ENCODE measurements around the gene ITPKC. TPM values are rescaled to one million over a fixed set of nuclear protein-coding genes. Genes with fewer than 3 reads are reported as not detected.

Gene ITPKC
- total and polyA plus RNA-seq, 2 experiments from 2014 or later = 5.3 to 12.6 TPM

DNA sequence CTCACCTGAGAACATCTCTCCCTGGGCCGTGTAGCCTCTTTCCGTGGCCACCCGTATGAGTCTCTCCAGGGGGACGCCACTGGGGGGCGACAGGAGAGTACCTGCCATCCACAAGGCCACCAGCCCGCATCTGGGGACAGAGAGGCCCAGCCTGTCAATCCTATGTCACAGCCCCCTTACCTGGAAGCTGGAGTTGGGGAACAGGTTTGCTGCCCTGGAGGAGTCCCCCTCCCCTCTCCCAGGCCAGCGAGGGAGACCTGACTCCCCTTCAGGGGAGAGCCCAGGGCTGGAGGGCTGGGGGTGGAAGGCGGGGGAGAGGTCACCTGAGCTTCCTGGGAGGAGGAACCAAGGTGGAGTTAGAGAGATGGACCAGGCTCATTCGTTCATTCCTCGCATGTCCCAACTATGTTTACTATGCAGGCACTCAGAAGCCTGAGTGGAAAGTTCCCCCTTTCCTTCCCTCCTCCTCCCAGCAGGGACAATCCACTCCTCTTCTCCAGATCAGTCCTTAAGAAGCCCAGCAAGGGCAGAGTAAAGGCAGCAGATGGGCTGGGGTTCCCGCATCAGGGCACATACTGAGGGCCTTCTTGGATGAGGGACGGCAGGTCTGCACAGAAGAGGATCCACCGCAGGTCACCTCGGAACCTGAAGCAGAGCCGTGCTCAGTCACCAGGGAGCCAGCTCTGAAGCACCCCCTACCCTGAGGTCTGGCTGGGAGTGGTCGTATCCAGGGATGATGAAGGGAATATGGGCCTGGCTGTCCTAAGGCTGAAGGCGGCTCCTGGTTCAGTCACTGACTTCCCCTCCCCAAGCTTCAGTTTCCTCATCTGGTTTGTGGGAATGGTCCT is 27.9 kb downstream of the ITPKC start:
- peak; percentile 61 for ATAC-seq
- Histone ChIP-seq H3K27ac (ENCODE audit: low read depth) (peak overlapping the region; percentile 86; the same call in 1 of the 2 replicates), H3K79me2 (replicated peaks; ENCODE audit: insufficient read depth) (peaks cover 4% of the 10 kb centered on the region), H3K9me2 (ENCODE audit: insufficient read depth) (no peaks in the 10 kb centered on the region; the same call in 1 of the 2 replicates), H3K36me3 (ENCODE audit: insufficient read depth) (no peaks in the 10 kb centered on the region; the same call in 1 of the 2 replicates), H2AFZ (no peak overlapping the region), H3K4me3 (no peak overlapping the region), H4K20me1 (replicated peaks; ENCODE audit: insufficient read depth) (no peaks in the 10 kb centered on the region), H3F3A (replicated peaks; ENCODE audit: low read depth) (no peaks in the 10 kb centered on the region), H3K4me1 (ENCODE audit: insufficient read depth) (peaks cover 19% of the 10 kb centered on the region), H3K4me2 (peak overlapping the region; percentile 57), H3K27me3 (ENCODE audit: insufficient read depth) (no peaks in the 10 kb centered on the region)
- peak; percentile 64 for DNase-seq (ENCODE audit: low spot score)
- no peak overlapping the region for H3K4me3 Mint-ChIP-seq
- peak overlapping the region; percentile 92 for H3K27ac Mint-ChIP-seq
- TF ChIP-seq CTCF (conservative IDR thresholded peaks at IDR 0.05; ENCODE audit: low read depth in 2 of 2) = peak; percentile 42 to 69
- TF ChIP-seq REST (IDR thresholded peaks at IDR 0.05; ENCODE audit: unreplicated experiment) = no peak
- H3K9me3 Mint-ChIP-seq = no peaks in the 10 kb centered on the region
- peaks cover 28% of the 10 kb centered on the region for H3K4me1 Mint-ChIP-seq
- H3K36me3 Mint-ChIP-seq (ENCODE audit: low read depth) = peaks cover 20% of the 10 kb centered on the region
- H3K27me3 Mint-ChIP-seq (ENCODE audit: insufficient read depth, low read depth, poor library complexity) = peaks cover 15% of the 10 kb centered on the region

GRCh38 chr19:40745402-40745780 is 28.5 kb downstream of the ITPKC start:
- ATAC-seq (no peak), DNase-seq (ENCODE audit: low spot score) (no peak)
- H3K27me3 ChIP-seq (ENCODE audit: insufficient read depth) = no peaks in the 10 kb centered on the region
- H3F3A ChIP-seq (replicated peaks; ENCODE audit: low read depth) = no peaks in the 10 kb centered on the region
- no peaks in the 10 kb centered on the region; the same call in 1 of the 2 replicates for H3K9me2 ChIP-seq (ENCODE audit: insufficient read depth)
- Mint-ChIP-seq H3K4me1 (peaks cover 31% of the 10 kb centered on the region), H3K36me3 (ENCODE audit: low read depth) (peaks cover 20% of the 10 kb centered on the region), H3K27ac (no peak overlapping the region), H3K9me3 (no peaks in the 10 kb centered on the region), H3K27me3 (ENCODE audit: insufficient read depth, low read depth, poor library complexity) (peaks cover 20% of the 10 kb centered on the region), H3K4me3 (no peak overlapping the region)
- H2AFZ ChIP-seq = no peak overlapping the region
- no peak overlapping the region for H3K4me3 ChIP-seq
- H4K20me1 ChIP-seq (replicated peaks; ENCODE audit: insufficient read depth) = no peaks in the 10 kb centered on the region
- peaks cover 5% of the 10 kb centered on the region for H3K79me2 ChIP-seq (replicated peaks; ENCODE audit: insufficient read depth)
- peak overlapping the region; percentile 57 for H3K4me2 ChIP-seq
- H3K4me1 ChIP-seq (ENCODE audit: insufficient read depth) = peaks cover 19% of the 10 kb centered on the region
- no peaks in the 10 kb centered on the region; the same call in 1 of the 2 replicates for H3K36me3 ChIP-seq (ENCODE audit: insufficient read depth)
- H3K27ac ChIP-seq (ENCODE audit: low read depth) = peak overlapping the region; percentile 86; the same call in 1 of the 2 replicates
- no peak for TF ChIP-seq CREB1 (CRISPR knock-in tag; IDR thresholded peaks at IDR 0.05; ENCODE audit: low read depth)
- TF ChIP-seq CTCF (conservative IDR thresholded peaks at IDR 0.05; ENCODE audit: low read depth in 2 of 2) = no peak
- no peak for TF ChIP-seq JUNB (IDR thresholded peaks at IDR 0.05; ENCODE audit: unreplicated experiment)
- no peak for TF ChIP-seq EZH2phosphoT487 (IDR thresholded peaks at IDR 0.05; ENCODE audit: unreplicated experiment)
- TF ChIP-seq, protein P1, sequence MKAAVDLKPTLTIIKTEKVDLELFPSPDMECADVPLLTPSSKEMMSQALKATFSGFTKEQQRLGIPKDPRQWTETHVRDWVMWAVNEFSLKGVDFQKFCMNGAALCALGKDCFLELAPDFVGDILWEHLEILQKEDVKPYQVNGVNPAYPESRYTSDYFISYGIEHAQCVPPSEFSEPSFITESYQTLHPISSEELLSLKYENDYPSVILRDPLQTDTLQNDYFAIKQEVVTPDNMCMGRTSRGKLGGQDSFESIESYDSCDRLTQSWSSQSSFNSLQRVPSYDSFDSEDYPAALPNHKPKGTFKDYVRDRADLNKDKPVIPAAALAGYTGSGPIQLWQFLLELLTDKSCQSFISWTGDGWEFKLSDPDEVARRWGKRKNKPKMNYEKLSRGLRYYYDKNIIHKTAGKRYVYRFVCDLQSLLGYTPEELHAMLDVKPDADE (IDR thresholded peaks at IDR 0.05) = no peak
- TF ChIP-seq POLR2AphosphoS5 (IDR thresholded peaks at IDR 0.05; ENCODE audit: low read depth) = no peak

All from GM23338 (cell line).